ENCODE measurements around the gene TMEM201.
"Not testable (repeated sequence)": the region's sequence is repeated elsewhere in the genome, so short reads cannot be mapped to it uniquely, and the experiment has no call there.

The TMEM201 gene

GRCh38 chr1:9561429-9561828 is 27.3 kb upstream of the TMEM201 start (continued):
- TF ChIP-seq MZF1 (tag by site-specific recombination; IDR thresholded peaks at IDR 0.05; ENCODE audit: borderline replicate concordance) (peak; percentile 46; the same call in 1 of the 2 replicates), HOXC10 (CRISPR knock-in tag; IDR thresholded peaks at IDR 0.05) (no peak), ZBTB11 (tag by site-specific recombination; conservative IDR thresholded peaks at IDR 0.05; ENCODE audit: low read depth) (no peak), ZNF596 (tag by site-specific recombination; IDR thresholded peaks at IDR 0.05) (no peak; the same call in 1 of the 2 replicates), ZNF292 (tag by site-specific recombination; IDR thresholded peaks at IDR 0.05; ENCODE audit: borderline replicate concordance, low read depth) (no peak), ZNF146 (tag by site-specific recombination; IDR thresholded peaks at IDR 0.05) (no peak), ZNF248 (tag by site-specific recombination; IDR thresholded peaks at IDR 0.05) (no peak), ZBTB26 (tag by site-specific recombination; optimal IDR thresholded peaks at IDR 0.05) (no peak), PRDM1 (tag by site-specific recombination; IDR thresholded peaks at IDR 0.05) (peak; percentile 49; the same call in 1 of the 2 replicates), ZNF211 (tag by site-specific recombination; IDR thresholded peaks at IDR 0.05; ENCODE audit: low read depth) (no peak), ZNF660 (tag by site-specific recombination; IDR thresholded peaks at IDR 0.05) (peak; percentile 69; the same call in 1 of the 2 replicates), REPIN1 (tag by site-specific recombination; IDR thresholded peaks at IDR 0.05; ENCODE audit: low read depth) (no peak), ZNF221 (tag by site-specific recombination; IDR thresholded peaks at IDR 0.05; ENCODE audit: borderline replicate concordance) (no peak), ZNF132 (tag by site-specific recombination; IDR thresholded peaks at IDR 0.05; ENCODE audit: borderline replicate concordance) (no peak), CTCF (tag by site-specific recombination; IDR thresholded peaks at IDR 0.05) (no peak), IKZF3 (tag by site-specific recombination; IDR thresholded peaks at IDR 0.05) (peak; percentile 58; the same call in 1 of the 2 replicates), ZEB2 (tag by site-specific recombination; IDR thresholded peaks at IDR 0.05) (0 out of 2 replicates have a peak, but pooled peaks have one; percentile 54), KLF1 (tag by site-specific recombination; IDR thresholded peaks at IDR 0.05) (no peak)

- no peaks in the 10 kb centered on the region for H3K9me3 ChIP-seq (ENCODE audit: control insufficient read depth, insufficient read depth, low read depth, low read length)
- no peak for TF ChIP-seq ZNF488 (tag by site-specific recombination; IDR thresholded peaks at IDR 0.05)
- no peak for TF ChIP-seq ZBTB21 (tag by site-specific recombination; IDR thresholded peaks at IDR 0.05)
- no peak for TF ChIP-seq FEZF1 (tag by site-specific recombination; IDR thresholded peaks at IDR 0.05)
- TF ChIP-seq SP2 (tag by site-specific recombination; IDR thresholded peaks at IDR 0.05), result no peak
- no peak for TF ChIP-seq ZNF747 (tag by site-specific recombination; IDR thresholded peaks at IDR 0.05)
- TF ChIP-seq ZNF2 (tag by site-specific recombination; IDR thresholded peaks at IDR 0.05), result no peak
- H3K27ac ChIP-seq (ENCODE audit: extremely low read depth, low read depth, low read length), result no peak overlapping the region
- H3K4me3 ChIP-seq (ENCODE audit: low read depth, low read length), result no peak overlapping the region
- ChIA-PET CTCF (interaction anchor here (0.6 to 1.5 kb wide), 5 partner anchors 19 to 302 kb away, joined by 3 to 6 read pairs (median 3); partner anchors contain the start of gene TMEM201), POLR2A (no interaction called here)
- no peaks in the 10 kb centered on the region for H3K4me1 ChIP-seq (ENCODE audit: control insufficient read depth, insufficient read depth, low read length)
- H3K36me3 ChIP-seq (ENCODE audit: control insufficient read depth in 2 of 2, insufficient read depth in 1 of 2, low read length in 2 of 2), result peaks cover 15% of the 10 kb centered on the region in 2 experiments; a peak in 2 of 3 replicates
Measured at GRCh38 chr1:9569267-9569666, 19.4 kb upstream of the TMEM201 start.

- H3K4me1 ChIP-seq (ENCODE audit: control insufficient read depth, insufficient read depth, low read length); H3K9me3 ChIP-seq (ENCODE audit: control insufficient read depth, insufficient read depth, low read depth, low read length); H3K4me3 ChIP-seq (ENCODE audit: low read depth, low read length); H3K27ac ChIP-seq (ENCODE audit: extremely low read depth, low read depth, low read length); POLR2A ChIA-PET: not testable (repeated sequence)
- peaks cover 13 to 21% of the 10 kb centered on the region in 2 experiments; a peak in 2 of 3 replicates for H3K36me3 ChIP-seq (ENCODE audit: control insufficient read depth in 2 of 2, insufficient read depth in 1 of 2, low read length in 2 of 2)
- CTCF ChIA-PET, result interaction anchor here (0.7 to 4.6 kb wide), 5 partner anchors 8 to 76 kb away, joined by 3 to 49 read pairs (median 6); no protein-coding TSS in a partner anchor
Measured at GRCh38 chr1:9570886-9571529, 17.7 kb upstream of the TMEM201 start.
